ENCODE results near the gene AKR1C2. TPM values are rescaled to one million over a fixed set of nuclear protein-coding genes. Genes with fewer than 3 reads are reported as not detected.
A peak's percentile ranks its signal among the peaks of the same experiment; 100 is the strongest.
"Not testable (repeated sequence)": the region's sequence is repeated elsewhere in the genome, so short reads cannot be mapped to it uniquely, and the experiment has no call there.

AKR1C2 gene
- total RNA-seq, 1 donor from 2014 or later: 4.4 TPM

GRCh38 chr10:4983615-4984216, 19.9 kb downstream of the AKR1C2 start:
- no peak for DNase-seq (ENCODE audit: low read depth)
- H3K4me3 ChIP-seq (ENCODE audit: low read depth, low read length): no peak overlapping the region

DNA sequence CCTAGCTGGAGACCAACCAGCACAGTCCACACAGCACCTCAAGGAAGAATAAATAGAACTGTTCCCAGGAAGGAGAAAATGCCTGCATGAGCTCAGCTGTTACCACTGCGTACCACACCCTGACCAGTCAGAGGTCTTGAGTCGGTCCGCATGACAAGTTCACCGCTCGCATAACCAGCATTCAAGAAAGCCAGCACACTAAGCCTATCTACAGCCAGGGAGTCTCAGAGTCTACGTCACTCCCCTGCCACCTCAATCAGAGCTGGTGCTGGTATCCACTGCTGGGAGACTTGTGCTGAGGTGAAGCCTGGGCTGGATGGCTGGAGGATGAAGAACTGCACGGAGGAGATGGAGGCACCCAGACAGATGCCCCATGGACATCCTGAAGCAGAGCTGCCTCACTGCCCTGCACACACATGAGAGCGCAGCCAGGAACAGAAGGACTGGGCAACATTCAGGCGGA, 20.9 kb downstream of the AKR1C2 start:
- TF ChIP-seq CTCF (conservative IDR thresholded peaks at IDR 0.05; ENCODE audit: low read depth, low read length): no peak
- H3K4me3 ChIP-seq (ENCODE audit: low read depth, low read length): no peak overlapping the region
- peak; percentile 67 for DNase-seq (ENCODE audit: low read depth)

More at GRCh38 chr10:4983615-4984216, 19.9 kb downstream of the AKR1C2 start:
- no peak for TF ChIP-seq CTCF (conservative IDR thresholded peaks at IDR 0.05; ENCODE audit: low read depth, low read length)

DNA sequence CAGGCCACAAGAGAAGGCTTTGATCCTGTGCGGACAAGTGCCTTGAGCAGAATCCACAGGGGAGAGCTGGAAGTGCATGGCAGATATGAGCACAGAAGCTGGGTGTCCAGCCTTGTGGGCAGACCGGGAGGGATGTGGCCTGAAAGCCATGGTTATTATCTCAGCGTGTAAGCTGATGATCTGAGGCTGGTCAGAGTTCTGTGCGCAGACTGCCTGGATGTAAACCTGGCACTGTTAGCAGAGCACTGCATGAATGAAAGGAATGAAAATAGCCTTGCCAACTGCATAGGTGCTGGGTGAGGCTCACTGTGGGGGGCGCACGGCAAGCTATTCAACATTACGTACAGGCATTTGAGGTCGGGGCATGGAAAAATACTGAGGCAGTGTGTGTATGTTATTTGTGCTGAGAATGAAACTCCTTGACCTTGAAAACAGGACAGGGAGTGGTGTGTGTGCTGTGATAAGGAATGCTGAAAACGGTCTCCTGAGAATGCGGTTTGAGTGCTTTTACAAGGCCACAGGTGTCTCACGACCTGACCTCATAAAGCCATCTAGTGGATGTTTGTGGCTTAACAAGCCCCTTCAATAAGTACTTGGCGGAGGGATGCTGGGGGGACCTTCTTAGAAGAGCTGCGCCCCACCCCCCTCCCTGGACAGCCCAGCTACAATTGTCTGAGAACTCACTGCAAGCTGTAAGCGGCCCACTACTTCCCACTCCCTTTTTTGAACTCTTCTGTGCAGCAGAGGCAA, 21.8 kb downstream of the AKR1C2 start:
- peak; percentile 70 for TF ChIP-seq CTCF (conservative IDR thresholded peaks at IDR 0.05; ENCODE audit: low read depth, low read length)
- H3K4me3 ChIP-seq (ENCODE audit: low read depth, low read length): no peak overlapping the region
- peak; percentile 51 for DNase-seq (ENCODE audit: low read depth)

DNA sequence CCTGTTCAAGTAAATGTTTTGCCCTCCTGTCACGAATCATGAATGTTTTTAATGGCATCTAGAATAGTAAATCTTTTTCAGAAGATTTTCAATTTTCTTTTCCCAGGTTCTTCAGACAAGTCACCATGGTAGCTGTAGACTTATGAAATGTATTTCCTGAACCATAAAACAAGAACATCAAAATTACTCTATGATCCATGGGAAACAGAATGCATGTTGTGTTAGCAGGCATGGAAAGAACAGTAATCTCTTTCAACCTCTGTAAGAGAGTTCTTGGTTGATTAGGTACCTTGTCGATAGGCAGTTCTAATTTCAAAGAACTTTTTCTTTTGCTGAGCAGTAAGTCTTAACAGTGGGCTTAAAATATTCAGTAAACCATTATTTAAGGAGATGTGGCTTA, 22.9 kb downstream of the AKR1C2 start:
- TF ChIP-seq CTCF (conservative IDR thresholded peaks at IDR 0.05; ENCODE audit: low read depth, low read length): no peak
- DNase-seq (ENCODE audit: low read depth): no peak
- H3K4me3 ChIP-seq (ENCODE audit: low read depth, low read length): no peak overlapping the region

- no peak for DNase-seq (ENCODE audit: low read depth)
- no peak for TF ChIP-seq CTCF (conservative IDR thresholded peaks at IDR 0.05; ENCODE audit: low read depth, low read length)
- no peak overlapping the region for H3K4me3 ChIP-seq (ENCODE audit: low read depth, low read length)
Observed at GRCh38 chr10:4978870-4979269, 24.8 kb downstream of the AKR1C2 start.

GRCh38 chr10:4977025-4977424, 26.6 kb downstream of the AKR1C2 start:
- no peak overlapping the region for H3K4me3 ChIP-seq (ENCODE audit: low read depth, low read length)
- no peak for TF ChIP-seq CTCF (conservative IDR thresholded peaks at IDR 0.05; ENCODE audit: low read depth, low read length)
- no peak for DNase-seq (ENCODE audit: low read depth)

GRCh38 chr10:4974400-4974799, 29.3 kb downstream of the AKR1C2 start:
- not testable (repeated sequence) for H3K4me3 ChIP-seq (ENCODE audit: low read depth, low read length); DNase-seq (ENCODE audit: low read depth)

DNA sequence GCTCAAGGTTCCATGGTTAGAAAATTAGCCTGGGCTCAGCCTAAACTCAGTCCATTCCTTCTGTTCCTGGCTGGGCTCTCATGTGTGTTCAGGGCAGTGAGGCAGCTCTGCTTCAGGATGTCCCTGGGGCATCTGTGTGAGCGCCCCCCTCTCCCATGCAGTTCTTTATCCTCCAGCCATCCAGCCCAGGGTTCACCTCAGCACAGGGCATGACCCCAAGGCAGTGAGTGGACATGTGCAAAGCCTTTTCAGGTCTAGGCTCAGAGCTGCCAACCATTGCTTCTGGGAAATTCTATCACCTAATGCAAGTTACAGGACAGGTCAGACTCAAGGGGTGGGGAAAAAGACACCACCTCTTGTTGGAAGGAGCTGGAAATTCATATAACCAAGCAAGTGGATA, 30.4 kb downstream of the AKR1C2 start:
- not testable (repeated sequence) for H3K4me3 ChIP-seq (ENCODE audit: low read depth, low read length); DNase-seq (ENCODE audit: low read depth)

GRCh38 chr10:4972369-4973142, 31.1 kb downstream of the AKR1C2 start:
- not testable (repeated sequence) for DNase-seq (ENCODE audit: low read depth); H3K4me3 ChIP-seq (ENCODE audit: low read depth, low read length)

DNA sequence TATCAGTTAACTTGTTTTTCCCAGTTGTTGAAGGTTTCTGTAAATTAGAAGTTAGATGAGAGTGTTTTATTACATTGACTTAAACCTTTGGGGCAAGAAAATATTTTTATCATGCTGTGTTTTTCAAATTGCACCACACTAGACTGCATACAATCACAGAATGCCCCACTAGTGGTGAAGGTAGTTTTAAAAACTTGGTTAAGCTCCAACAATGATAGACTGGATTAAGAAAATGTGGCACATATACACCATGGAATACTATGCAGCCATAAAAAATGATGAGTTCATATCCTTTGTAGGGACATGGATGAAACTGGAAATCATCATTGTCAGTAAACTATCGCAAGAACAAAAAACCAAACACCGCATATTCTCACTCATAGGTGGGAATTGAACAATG, 33.3 kb downstream of the AKR1C2 start:
- H3K4me3 ChIP-seq (ENCODE audit: low read depth, low read length); DNase-seq (ENCODE audit: low read depth): not testable (repeated sequence)

DNA sequence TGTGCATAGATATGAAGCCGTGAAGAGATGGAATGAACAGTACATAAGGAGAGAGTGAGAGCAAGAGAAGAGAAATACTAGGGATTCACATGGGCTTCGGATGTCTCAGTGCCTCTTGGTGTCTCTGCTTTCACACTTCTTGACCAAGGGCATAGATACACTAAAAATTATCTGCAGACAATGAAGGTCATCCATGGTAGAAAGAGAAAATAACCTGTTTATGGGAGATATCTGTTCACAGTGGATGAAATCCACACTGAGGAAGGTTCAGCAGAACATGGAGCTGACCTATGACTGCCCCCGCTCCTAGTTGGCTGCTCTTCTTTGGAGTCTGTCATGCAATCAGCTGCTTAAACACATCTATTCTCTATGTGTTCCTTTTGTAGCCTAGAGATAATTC, 34.4 kb downstream of the AKR1C2 start:
- not testable (repeated sequence) for DNase-seq (ENCODE audit: low read depth); H3K4me3 ChIP-seq (ENCODE audit: low read depth, low read length)

Data from epithelial cell of proximal tubule (primary cell).